ENCODE measurements around the gene CAMK2N1. TPM values are rescaled to one million over a fixed set of nuclear protein-coding genes. Genes with fewer than 3 reads are reported as not detected.
A peak's percentile ranks its signal among the peaks of the same experiment; 100 is the strongest.

The CAMK2N1 gene
- total and polyA plus RNA-seq, 2 of the 13 experiments (the other 11 are each of a cell fraction or from before 2014, with no cell fraction given) = 38.0 to 38.6 TPM

DNA sequence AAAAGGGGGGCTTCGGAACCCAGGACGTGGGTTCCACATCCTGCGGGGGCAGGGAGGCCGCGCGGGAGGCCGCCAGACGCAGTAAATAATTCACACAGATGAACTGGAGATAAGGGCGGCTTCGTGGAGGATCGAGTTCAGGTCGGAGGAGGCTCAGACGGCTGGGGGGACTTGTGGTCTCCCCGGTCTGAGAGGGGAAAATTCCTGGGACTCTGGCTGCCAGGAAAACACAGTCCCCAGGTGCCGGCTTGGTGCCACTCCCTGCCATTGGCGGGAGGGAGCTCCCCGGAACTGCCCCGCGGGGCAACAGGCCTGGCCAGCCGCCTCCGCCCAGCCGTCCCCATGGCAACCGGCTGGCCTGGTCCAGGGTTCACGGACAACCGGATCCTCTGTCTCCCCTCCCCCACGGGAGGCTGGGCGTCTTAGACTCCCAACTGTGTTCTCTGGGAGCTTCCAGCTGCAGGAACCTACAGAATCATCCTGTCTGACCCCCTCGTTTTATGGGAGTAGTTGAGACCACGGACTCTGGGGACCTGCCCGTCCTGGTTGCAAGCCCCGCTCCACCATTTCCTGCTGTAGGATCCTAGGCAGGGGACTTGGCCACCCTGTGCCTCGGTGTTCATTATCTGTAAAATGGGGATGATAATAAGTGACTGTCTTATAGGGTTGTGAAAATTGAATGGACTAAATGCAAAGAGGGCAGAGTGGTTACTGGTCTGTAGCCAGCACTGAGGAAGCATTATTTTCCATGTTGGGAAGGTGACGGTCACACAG, 9.6 kb downstream of the CAMK2N1 start (continued):
- TF ChIP-seq, protein P1, sequence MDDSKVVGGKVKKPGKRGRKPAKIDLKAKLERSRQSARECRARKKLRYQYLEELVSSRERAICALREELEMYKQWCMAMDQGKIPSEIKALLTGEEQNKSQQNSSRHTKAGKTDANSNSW (CRISPR knock-in tag; IDR thresholded peaks at IDR 0.05; ENCODE audit: borderline replicate concordance) = 0 out of 2 replicates have a peak, but pooled peaks have one; percentile 7
- peak; percentile 78; the same call in 1 of the 2 replicates for TF ChIP-seq HDAC6 (IDR thresholded peaks at IDR 0.05; ENCODE audit: low read depth, low read length)
- TF ChIP-seq, protein P2, sequence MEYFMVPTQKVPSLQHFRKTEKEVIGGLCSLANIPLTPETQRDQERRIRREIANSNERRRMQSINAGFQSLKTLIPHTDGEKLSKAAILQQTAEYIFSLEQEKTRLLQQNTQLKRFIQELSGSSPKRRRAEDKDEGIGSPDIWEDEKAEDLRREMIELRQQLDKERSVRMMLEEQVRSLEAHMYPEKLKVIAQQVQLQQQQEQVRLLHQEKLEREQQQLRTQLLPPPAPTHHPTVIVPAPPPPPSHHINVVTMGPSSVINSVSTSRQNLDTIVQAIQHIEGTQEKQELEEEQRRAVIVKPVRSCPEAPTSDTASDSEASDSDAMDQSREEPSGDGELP (IDR thresholded peaks at IDR 0.05; ENCODE audit: borderline replicate concordance, low read depth) = peak; percentile 75; the same call in 1 of the 2 replicates
- peak; percentile 66; the same call in 1 of the 2 replicates for TF ChIP-seq ZFP90 (CRISPR knock-in tag; IDR thresholded peaks at IDR 0.05; ENCODE audit: borderline replicate concordance)
- peak; percentile 96 for TF ChIP-seq MED1 (CRISPR knock-in tag; IDR thresholded peaks at IDR 0.05)
- TF ChIP-seq HDAC2 (CRISPR knock-in tag; IDR thresholded peaks at IDR 0.05) = peak; percentile 82; the same call in 1 of the 2 replicates
- peak; percentile 57; the same call in 1 of the 2 replicates for TF ChIP-seq ZNF354B (CRISPR knock-in tag; IDR thresholded peaks at IDR 0.05)
- TF ChIP-seq CHD4 (IDR thresholded peaks at IDR 0.05; ENCODE audit: borderline replicate concordance, low read length) = peak; percentile 100
- peak; percentile 50; the same call in 1 of the 2 replicates for TF ChIP-seq SRY (CRISPR knock-in tag; IDR thresholded peaks at IDR 0.05)
- TF ChIP-seq MED8 (CRISPR knock-in tag; IDR thresholded peaks at IDR 0.05; ENCODE audit: insufficient replicate concordance) = peak; percentile 95
- TF ChIP-seq ATRX (CRISPR knock-in tag; IDR thresholded peaks at IDR 0.05; ENCODE audit: borderline replicate concordance) = no peak
- TF ChIP-seq ZNF772 (CRISPR knock-in tag; IDR thresholded peaks at IDR 0.05) = no peak; the same call in none of the 2 replicates
- peak; percentile 47; the same call in 1 of the 2 replicates for TF ChIP-seq FOXC1 (CRISPR knock-in tag; IDR thresholded peaks at IDR 0.05; ENCODE audit: borderline replicate concordance)
- TF ChIP-seq NCOR1 (IDR thresholded peaks at IDR 0.05; ENCODE audit: borderline replicate concordance, low read length) = peak; percentile 80
- peak; percentile 12; the same call in 1 of the 2 replicates for TF ChIP-seq BRD4 (CRISPR knock-in tag; IDR thresholded peaks at IDR 0.05)
- TF ChIP-seq, protein P3, sequence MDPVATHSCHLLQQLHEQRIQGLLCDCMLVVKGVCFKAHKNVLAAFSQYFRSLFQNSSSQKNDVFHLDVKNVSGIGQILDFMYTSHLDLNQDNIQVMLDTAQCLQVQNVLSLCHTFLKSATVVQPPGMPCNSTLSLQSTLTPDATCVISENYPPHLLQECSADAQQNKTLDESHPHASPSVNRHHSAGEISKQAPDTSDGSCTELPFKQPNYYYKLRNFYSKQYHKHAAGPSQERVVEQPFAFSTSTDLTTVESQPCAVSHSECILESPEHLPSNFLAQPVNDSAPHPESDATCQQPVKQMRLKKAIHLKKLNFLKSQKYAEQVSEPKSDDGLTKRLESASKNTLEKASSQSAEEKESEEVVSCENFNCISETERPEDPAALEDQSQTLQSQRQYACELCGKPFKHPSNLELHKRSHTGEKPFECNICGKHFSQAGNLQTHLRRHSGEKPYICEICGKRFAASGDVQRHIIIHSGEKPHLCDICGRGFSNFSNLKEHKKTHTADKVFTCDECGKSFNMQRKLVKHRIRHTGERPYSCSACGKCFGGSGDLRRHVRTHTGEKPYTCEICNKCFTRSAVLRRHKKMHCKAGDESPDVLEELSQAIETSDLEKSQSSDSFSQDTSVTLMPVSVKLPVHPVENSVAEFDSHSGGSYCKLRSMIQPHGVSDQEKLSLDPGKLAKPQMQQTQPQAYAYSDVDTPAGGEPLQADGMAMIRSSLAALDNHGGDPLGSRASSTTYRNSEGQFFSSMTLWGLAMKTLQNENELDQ (CRISPR knock-in tag; IDR thresholded peaks at IDR 0.05; ENCODE audit: borderline replicate concordance) = no peak
- no peak for TF ChIP-seq TGIF2 (CRISPR knock-in tag; IDR thresholded peaks at IDR 0.05)
- no peak for TF ChIP-seq TOE1 (CRISPR knock-in tag; IDR thresholded peaks at IDR 0.05)
- no peak for TF ChIP-seq TCF12 (IDR thresholded peaks at IDR 0.05)
- peak; percentile 60; the same call in 1 of the 2 replicates for TF ChIP-seq TCF12 (CRISPR knock-in tag; IDR thresholded peaks at IDR 0.05)
- no peak for TF ChIP-seq DNMT3B (CRISPR knock-in tag; conservative IDR thresholded peaks at IDR 0.05)
- TF ChIP-seq SMAD9 (CRISPR knock-in tag; IDR thresholded peaks at IDR 0.05) = no peak
- TF ChIP-seq ETV5 (CRISPR knock-in tag; IDR thresholded peaks at IDR 0.05; ENCODE audit: borderline replicate concordance) = peak; percentile 100
- TF ChIP-seq MAFK (conservative IDR thresholded peaks at IDR 0.05 in 1 of 2, IDR thresholded peaks at IDR 0.05 in 1 of 2; ENCODE audit: low read length in 2 of 2) = no peak
- TF ChIP-seq HES4 (CRISPR knock-in tag; IDR thresholded peaks at IDR 0.05; ENCODE audit: borderline replicate concordance) = peak; percentile 51; the same call in 1 of the 2 replicates
